T-cell (primary cell): ENCODE data around the gene COL4A3. TPM values are rescaled to one million over a fixed set of nuclear protein-coding genes. Genes with fewer than 3 reads are reported as not detected.

Experiments used
- ATAC-seq, 4 experiments: fragments of 200-7000 bp in 3 of 4; fragments of 150-1000 bp in 1 of 4; cut with Tn5 transposase; replicated peaks in 1 of 4; 1 replicate in 3 of 4; 2 replicates in 1 of 4; pipeline ENCODE4 v1.10.0; 2021; ENCODE audit warnings: moderate library complexity in 3 of 4, mild to moderate bottlenecking in 2 of 4, moderate number of reproducible peaks in 1 of 4
- CTCF ChIA-PET, 2 donors: fragments of 300-600 bp; sonication (Branson Sonifier 250); formaldehyde crosslinking; loops; one replicate each; lab custom pipeline; 2022; ENCODE audit warnings: antibody characterized with exemption in 2 of 2; lab: Charles Lee
- POLR2A ChIA-PET, 2 donors: fragments of 300-600 bp; sonication (Branson Sonifier 250); formaldehyde crosslinking; loops; one replicate each; lab custom pipeline; 2022; ENCODE audit warnings: antibody characterized with exemption in 2 of 2; lab: Charles Lee
- DNase-seq, 35 experiments: peaks; one replicate each; pipeline versions ENCODE4 v3.0.0 to v3.0.0-alpha.2; 2013 to 2023
- H3K27ac ChIP-seq: one replicate; pipeline ENCODE4 v1.5.1; 2013; ENCODE audit warnings: low read length
- H3K27me3 ChIP-seq, 2 experiments: replicated peaks in 1 of 2; 1 replicate in 1 of 2; 2 replicates in 1 of 2; pipeline versions ENCODE4 v1.6.1 to v1.7.0; 2013; ENCODE audit warnings: low read length in 1 of 2, mixed read lengths in 1 of 2; ENCODE audit not compliant: control insufficient read depth in 2 of 2, insufficient read depth in 2 of 2; ENCODE audit errors: extremely low read depth in 1 of 2
- H3K36me3 ChIP-seq, 2 donors: 1 replicate in 1 of 2; 2 replicates in 1 of 2; pipeline versions ENCODE4 v1.6.1 to v1.7.0; 2013; ENCODE audit warnings: low read length in 1 of 2; ENCODE audit not compliant: control insufficient read depth in 2 of 2, insufficient read depth in 1 of 2; ENCODE audit errors: extremely low read depth in 1 of 2
- H3K4me1 ChIP-seq, 2 experiments: 1 replicate in 1 of 2; 2 replicates in 1 of 2; pipeline versions ENCODE4 v1.6.1 to v1.7.0; 2013; ENCODE audit warnings: low read length in 2 of 2, mixed read lengths in 1 of 2; ENCODE audit not compliant: insufficient read depth in 2 of 2, control insufficient read depth in 1 of 2; ENCODE audit errors: extremely low read depth in 1 of 2
- H3K4me3 ChIP-seq, 2 donors: 1 replicate in 1 of 2; 2 replicates in 1 of 2; pipeline versions ENCODE4 v1.5.1 to v1.7.0; 2013; ENCODE audit warnings: mild to moderate bottlenecking in 2 of 2, low read length in 1 of 2, moderate library complexity in 1 of 2; ENCODE audit not compliant: control insufficient read depth in 1 of 2; ENCODE audit errors: extremely low read depth in 1 of 2
- H3K9me3 ChIP-seq: 2 replicates; pipeline ENCODE4 v1.7.0; 2013
- H3K27ac Mint-ChIP-seq, 2 donors: one replicate each; pipeline ENCODE4 v1.8.0; 2020 to 2021; ENCODE audit warnings: mild to moderate bottlenecking in 2 of 2, mixed read lengths in 2 of 2
- H3K27me3 Mint-ChIP-seq, 2 donors: one replicate each; pipeline ENCODE4 v1.8.0; 2021 to 2022; ENCODE audit warnings: mixed read lengths in 2 of 2
- H3K36me3 Mint-ChIP-seq: one replicate; pipeline ENCODE4 v1.8.0; 2021; ENCODE audit warnings: mixed read lengths
- H3K4me1 Mint-ChIP-seq, 3 donors: one replicate each; pipeline ENCODE4 v1.8.0; 2020 to 2022; ENCODE audit warnings: mixed read lengths in 3 of 3, mild to moderate bottlenecking in 1 of 3
- H3K4me3 Mint-ChIP-seq, 3 donors: one replicate each; pipeline ENCODE4 v1.8.0; 2020 to 2022; ENCODE audit warnings: mild to moderate bottlenecking in 3 of 3, mixed read lengths in 3 of 3, moderate library complexity in 3 of 3
- H3K9me3 Mint-ChIP-seq, 3 donors: one replicate each; pipeline ENCODE4 v1.8.0; 2020 to 2022; ENCODE audit warnings: mixed read lengths in 3 of 3
- WGBS: methylation state at CpG from one replicate; pipeline ENCODE4 v1.1.5; 2013; ENCODE audit warnings: missing lambda C conversion rate; ENCODE audit not compliant: insufficient coverage; 5-methylcytosine and 5-hydroxymethylcytosine counted together
- total RNA-seq, 35 experiments: library from RNA in 6 of 35; stranded (reverse) in 6 of 35; fragments of 120-200 nt in 1 of 35; gene quantifications; one replicate each; pipeline versions ENCODE4 v1.2.1 to v1.2.4 and lab custom pipeline; 2013 to 2026

Gene COL4A3
- total RNA-seq, 5 donors from 2014 or later (not counting 1 experiment from before 2014, with no cell fraction given): 0.35 to 0.65 (median 0.56) TPM

DNA sequence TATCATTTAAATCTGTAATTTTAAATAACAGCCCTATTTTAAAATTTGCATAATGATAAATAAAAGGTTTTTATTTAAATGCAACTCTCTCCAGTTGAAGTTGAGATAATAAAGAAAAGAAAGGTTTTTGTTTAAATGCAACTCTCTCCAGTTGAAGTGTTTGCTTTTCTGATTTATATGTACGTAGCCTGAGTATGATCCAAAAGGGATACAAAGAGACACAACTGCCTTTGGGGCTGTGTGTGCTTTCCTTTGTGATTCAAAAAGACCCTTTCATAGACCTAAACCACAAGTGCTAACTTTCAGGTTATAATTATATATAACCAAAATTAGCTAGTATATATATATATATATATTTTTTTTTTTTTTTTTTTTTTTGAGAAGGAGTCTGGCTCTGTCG is 84.5 kb downstream of the COL4A3 start:
- Histone ChIP-seq H3K9me3 (no peaks in the 10 kb centered on the region), H3K4me3 (no peak overlapping the region), H3K4me1 (no peaks in the 10 kb centered on the region), H3K27ac (no peak overlapping the region), H3K27me3 (peaks cover 0 to 4% of the 10 kb centered on the region in 2 experiments), H3K36me3 (no peaks in the 10 kb centered on the region)
- peaks cover 0 to 4% (median 0%) of the 10 kb centered on the region in 3 donors for H3K9me3 Mint-ChIP-seq
- no peak overlapping the region for H3K4me3 Mint-ChIP-seq
- H3K4me1 Mint-ChIP-seq: no peaks in the 10 kb centered on the region
- ChIA-PET CTCF (interaction anchor here in 1 of 2 donors (1.5 kb wide), 1 partner anchor 10 kb away, joined by 4 read pairs; no protein-coding TSS in a partner anchor), POLR2A (no interaction called here)
- DNase-seq: no peak
- peaks cover 0 to 4% of the 10 kb centered on the region in 2 donors for H3K27me3 Mint-ChIP-seq
- no CpG with 5 or more reads among the region's 2 CpGs for WGBS
- no peak overlapping the region for H3K27ac Mint-ChIP-seq
- ATAC-seq: no peak
- H3K36me3 Mint-ChIP-seq: no peaks in the 10 kb centered on the region

DNA sequence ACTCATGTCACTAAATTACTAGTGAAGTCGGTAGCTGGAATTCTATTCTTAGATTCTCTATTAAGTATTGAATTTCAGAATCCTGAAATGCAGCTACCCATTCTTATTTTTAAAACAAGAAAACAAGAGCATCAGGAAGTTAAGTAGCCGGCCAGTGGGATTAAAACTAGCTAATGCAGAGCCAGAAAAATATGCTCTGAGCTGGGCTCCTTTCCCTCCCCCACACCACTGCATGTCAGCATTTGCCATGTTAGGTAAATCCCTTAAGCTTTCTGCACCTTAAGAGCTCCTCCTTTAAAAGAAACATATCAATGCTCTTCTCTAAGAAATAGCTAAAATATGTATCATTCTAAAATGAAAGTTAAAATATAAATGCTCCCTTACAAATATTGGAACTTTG is 88.4 kb downstream of the COL4A3 start:
- Histone ChIP-seq H3K36me3 (no peaks in the 10 kb centered on the region), H3K4me1 (no peaks in the 10 kb centered on the region), H3K9me3 (no peaks in the 10 kb centered on the region), H3K27me3 (peaks cover 0 to 4% of the 10 kb centered on the region in 2 experiments), H3K27ac (no peak overlapping the region), H3K4me3 (no peak overlapping the region)
- H3K27ac Mint-ChIP-seq: no peak overlapping the region
- no peaks in the 10 kb centered on the region for H3K4me1 Mint-ChIP-seq
- no CpG with 5 or more reads among the region's 2 CpGs for WGBS
- ATAC-seq (no peak), DNase-seq (no peak)
- H3K36me3 Mint-ChIP-seq: peaks cover 4% of the 10 kb centered on the region
- H3K9me3 Mint-ChIP-seq: peaks cover 0 to 4% (median 0%) of the 10 kb centered on the region in 3 donors
- POLR2A ChIA-PET: no interaction called here
- peaks cover 0 to 5% of the 10 kb centered on the region in 2 donors for H3K27me3 Mint-ChIP-seq
- H3K4me3 Mint-ChIP-seq: no peak overlapping the region
- CTCF ChIA-PET: interaction anchor here in 1 of 2 donors (1.3 kb wide), 1 partner anchor 13 kb away, joined by 3 read pairs; no protein-coding TSS in a partner anchor

GRCh38 chr2:227256605-227257004 is 92.2 kb downstream of the COL4A3 start:
- Mint-ChIP-seq H3K27me3 (peaks cover 4 to 5% of the 10 kb centered on the region in 2 donors), H3K4me3 (no peak overlapping the region), H3K36me3 (peaks cover 4% of the 10 kb centered on the region), H3K4me1 (no peaks in the 10 kb centered on the region), H3K27ac (no peak overlapping the region), H3K9me3 (no peaks in the 10 kb centered on the region)
- H3K4me3 ChIP-seq: no peak overlapping the region
- H3K27ac ChIP-seq: no peak overlapping the region
- ATAC-seq (no peak), DNase-seq (no peak)
- H3K9me3 ChIP-seq: no peaks in the 10 kb centered on the region
- no peaks in the 10 kb centered on the region for H3K4me1 ChIP-seq
- peaks cover 0 to 4% of the 10 kb centered on the region in 2 experiments for H3K27me3 ChIP-seq
- CTCF ChIA-PET: no interaction called here
- POLR2A ChIA-PET: no interaction called here
- H3K36me3 ChIP-seq: no peaks in the 10 kb centered on the region

DNA sequence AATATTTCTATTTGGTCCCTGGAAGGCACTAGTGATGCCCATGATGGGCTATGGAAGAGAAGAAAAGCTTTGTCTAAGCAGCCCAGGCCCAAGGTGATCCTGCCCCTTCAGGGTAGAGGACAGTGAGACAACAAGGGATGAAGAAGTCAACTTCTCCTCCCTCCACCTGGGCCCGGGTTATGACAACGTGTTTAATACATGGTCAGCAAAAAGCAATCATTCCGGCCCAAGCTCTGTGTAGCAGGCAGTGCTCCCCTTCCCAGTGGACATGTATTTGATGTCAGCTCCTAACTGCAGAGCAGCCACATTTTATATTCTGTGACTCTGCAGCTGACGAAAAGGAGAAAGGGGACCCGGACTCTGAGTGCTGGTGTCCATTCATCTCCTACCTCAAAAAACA is 93.4 kb downstream of the COL4A3 start:
- H3K36me3 Mint-ChIP-seq: peaks cover 4% of the 10 kb centered on the region
- no peak for DNase-seq
- Histone ChIP-seq H3K9me3 (no peaks in the 10 kb centered on the region), H3K4me1 (no peaks in the 10 kb centered on the region), H3K27me3 (no peaks in the 10 kb centered on the region), H3K36me3 (no peaks in the 10 kb centered on the region), H3K4me3 (no peak overlapping the region), H3K27ac (no peak overlapping the region)
- H3K9me3 Mint-ChIP-seq: no peaks in the 10 kb centered on the region
- 68% methylated on average over 3 of the region's 5 CpGs for WGBS
- no peaks in the 10 kb centered on the region for H3K4me1 Mint-ChIP-seq
- ChIA-PET POLR2A (no interaction called here), CTCF (no interaction called here)
- H3K27ac Mint-ChIP-seq: no peak overlapping the region
- H3K27me3 Mint-ChIP-seq: peaks cover 5% of the 10 kb centered on the region in 2 donors
- ATAC-seq: no peak
- H3K4me3 Mint-ChIP-seq: no peak overlapping the region

- H3K9me3 Mint-ChIP-seq: no peaks in the 10 kb centered on the region
- 87% methylated on average over 4 of the region's 5 CpGs for WGBS
- ATAC-seq (no peak), DNase-seq (no peak)
- H3K27me3 Mint-ChIP-seq: peaks cover 0 to 5% of the 10 kb centered on the region in 2 donors
- POLR2A ChIA-PET: no interaction called here
- Histone ChIP-seq H3K36me3 (no peaks in the 10 kb centered on the region), H3K27me3 (no peaks in the 10 kb centered on the region), H3K9me3 (no peaks in the 10 kb centered on the region), H3K27ac (no peak overlapping the region), H3K4me3 (no peak overlapping the region), H3K4me1 (no peaks in the 10 kb centered on the region)
- no peaks in the 10 kb centered on the region for H3K4me1 Mint-ChIP-seq
- H3K27ac Mint-ChIP-seq: no peak overlapping the region
- no peak overlapping the region for H3K4me3 Mint-ChIP-seq
- H3K36me3 Mint-ChIP-seq: peaks cover 4% of the 10 kb centered on the region
- CTCF ChIA-PET: no interaction called here
Measured at GRCh38 chr2:227260041-227260440, 95.6 kb downstream of the COL4A3 start.

DNA sequence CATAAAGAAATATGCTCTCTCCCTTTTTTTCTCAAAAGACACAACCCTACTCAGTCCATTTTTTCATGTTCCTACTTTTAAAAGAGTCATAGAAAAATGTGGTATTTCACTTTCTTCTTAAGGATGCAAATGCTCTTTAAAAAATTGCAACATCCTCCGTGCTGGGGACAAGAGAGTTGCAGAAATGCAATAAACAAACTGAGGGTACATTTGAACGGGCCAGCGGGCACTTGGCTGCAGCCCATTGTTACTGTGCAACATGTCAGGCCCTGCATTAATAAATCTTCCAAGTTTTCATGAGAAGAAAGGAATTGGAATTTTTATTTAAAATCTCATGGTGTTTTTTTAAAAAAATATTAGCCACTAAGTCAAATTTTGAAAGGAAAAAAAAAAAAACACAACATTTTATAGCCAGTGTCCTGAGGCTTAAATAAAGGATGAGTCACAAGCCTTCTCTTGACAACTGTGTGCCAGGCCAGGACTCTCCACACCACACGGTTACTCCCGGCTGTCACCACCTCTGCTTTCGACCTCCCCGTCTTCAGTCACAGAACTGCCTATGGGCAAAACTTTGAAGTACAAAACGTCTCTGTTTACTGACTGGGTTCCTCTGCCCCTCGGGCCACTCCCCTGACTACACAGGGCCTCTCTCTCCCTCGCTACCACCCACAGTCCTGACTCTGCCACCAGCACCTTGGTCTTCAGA is 103.1 kb downstream of the COL4A3 start:
- CTCF ChIA-PET: no interaction called here
- H3K27ac Mint-ChIP-seq: no peak overlapping the region
- 88% methylated on average over 4 of the region's 10 CpGs for WGBS
- no peaks in the 10 kb centered on the region for H3K36me3 Mint-ChIP-seq
- Histone ChIP-seq H3K9me3 (no peaks in the 10 kb centered on the region), H3K4me3 (no peak overlapping the region), H3K27me3 (peaks cover 0 to 5% of the 10 kb centered on the region in 2 experiments), H3K27ac (no peak overlapping the region), H3K36me3 (no peaks in the 10 kb centered on the region), H3K4me1 (no peaks in the 10 kb centered on the region)
- H3K4me3 Mint-ChIP-seq: no peak overlapping the region
- H3K4me1 Mint-ChIP-seq: no peaks in the 10 kb centered on the region
- POLR2A ChIA-PET: no interaction called here
- DNase-seq (no peak), ATAC-seq (no peak)
- no peaks in the 10 kb centered on the region for H3K9me3 Mint-ChIP-seq
- H3K27me3 Mint-ChIP-seq: peaks cover 2 to 5% of the 10 kb centered on the region in 2 donors
